CD8-positive, alpha-beta memory T cell (primary cell): ENCODE results near the gene SPP2. TPM values are rescaled to one million over a fixed set of nuclear protein-coding genes. Genes with fewer than 3 reads are reported as not detected.

Source experiments
- CTCF ChIA-PET: fragments of 350-600 bp; sonication (Branson Sonifier 250); formaldehyde crosslinking; loops from one replicate; lab custom pipeline; 2021; ENCODE audit warnings: antibody characterized with exemption; lab: Charles Lee
- POLR2A ChIA-PET: fragments of 350-600 bp; sonication (Branson Sonifier 250); formaldehyde crosslinking; loops from one replicate; lab custom pipeline; 2021; ENCODE audit warnings: antibody characterized with exemption; lab: Charles Lee
- DNase-seq, 5 donors: peaks; one replicate each; pipeline versions ENCODE4 v3.0.0 to v3.0.0-alpha.2; 2020 to 2022; ENCODE audit warnings: mixed read lengths in 1 of 5
- H3K27ac ChIP-seq: one replicate; pipeline ENCODE4 v1.7.0; 2013; ENCODE audit warnings: low read depth, mild to moderate bottlenecking, low read length, moderate library complexity
- H3K27me3 ChIP-seq: 2 replicates; pipeline ENCODE4 v1.7.0; 2013; ENCODE audit warnings: low read length, mild to moderate bottlenecking; ENCODE audit not compliant: insufficient read depth, poor library complexity, severe bottlenecking
- H3K36me3 ChIP-seq: 2 replicates; pipeline ENCODE4 v1.7.0; 2013; ENCODE audit warnings: mild to moderate bottlenecking, low read length, moderate library complexity; ENCODE audit not compliant: insufficient read depth
- H3K4me1 ChIP-seq: 2 replicates; pipeline ENCODE4 v1.7.0; 2013; ENCODE audit warnings: mild to moderate bottlenecking, low read length, moderate library complexity; ENCODE audit not compliant: insufficient read depth
- H3K4me3 ChIP-seq: 2 replicates; pipeline ENCODE4 v1.7.0; 2013; ENCODE audit warnings: mild to moderate bottlenecking, low read length
- H3K9me3 ChIP-seq: 2 replicates; pipeline ENCODE4 v1.7.0; 2013; ENCODE audit warnings: mild to moderate bottlenecking, low read length
- H3K27ac Mint-ChIP-seq, 8 donors: one replicate each; pipeline ENCODE4 v1.8.0; 2020 to 2021; ENCODE audit warnings: mixed read lengths in 8 of 8, mild to moderate bottlenecking in 6 of 8, inconsistent platforms in 3 of 8, moderate library complexity in 3 of 8
- H3K27me3 Mint-ChIP-seq, 2 donors: one replicate each; pipeline ENCODE4 v1.8.0; 2020 to 2021; ENCODE audit warnings: mixed read lengths in 2 of 2, mild to moderate bottlenecking in 1 of 2, moderate library complexity in 1 of 2
- H3K36me3 Mint-ChIP-seq, 3 donors: one replicate each; pipeline ENCODE4 v1.8.0; 2020 to 2021; ENCODE audit warnings: mixed read lengths in 3 of 3, inconsistent platforms in 1 of 3, mild to moderate bottlenecking in 1 of 3
- H3K4me1 Mint-ChIP-seq, 3 donors: one replicate each; pipeline ENCODE4 v1.8.0; 2020 to 2021; ENCODE audit warnings: mixed read lengths in 3 of 3, inconsistent platforms in 1 of 3, mild to moderate bottlenecking in 1 of 3
- H3K4me3 Mint-ChIP-seq, 7 donors: one replicate each; pipeline ENCODE4 v1.8.0; 2020 to 2021; ENCODE audit warnings: mixed read lengths in 7 of 7, mild to moderate bottlenecking in 6 of 7, moderate library complexity in 4 of 7, inconsistent platforms in 2 of 7
- H3K9me3 Mint-ChIP-seq, 5 donors: one replicate each; pipeline ENCODE4 v1.8.0; 2020 to 2022; ENCODE audit warnings: mixed read lengths in 5 of 5, mild to moderate bottlenecking in 3 of 5, moderate library complexity in 2 of 5, inconsistent platforms in 1 of 5
- polyA plus RNA-seq: library from polyadenylated mRNA; unstranded; fragments of 300-500 nt; fragmentation: Illumina TruSeq; gene quantifications from one replicate; pipeline ENCODE4 v1.2.3, GENCODE V29; 2021
- total RNA-seq, 2 experiments: library from RNA; stranded (reverse); gene quantifications; one replicate each; pipeline ENCODE4 v1.2.3, GENCODE V29; 2021

Gene SPP2
- total and polyA plus RNA-seq, 3 experiments from 2014 or later = not detected

GRCh38 chr2:234076451-234076850 lies 25.9 kb downstream of the SPP2 start:
- ChIA-PET CTCF (interaction anchor here (1.1 to 1.2 kb wide), 3 partner anchors 59 to 475 kb away, joined by 3 read pairs; no protein-coding TSS in a partner anchor), POLR2A (no interaction called here)
- Mint-ChIP-seq H3K4me1 (peaks cover 47 to 60% (median 58%) of the 10 kb centered on the region in 3 donors), H3K9me3 (peaks cover 0 to 2% (median 0%) of the 10 kb centered on the region in 5 donors), H3K27me3 (no peaks in the 10 kb centered on the region), H3K36me3 (peaks cover 0 to 3% (median 0%) of the 10 kb centered on the region in 3 donors), H3K4me3 (peak overlapping the region in 6 of 7 donors; percentile 13 to 81 (median 44)), H3K27ac (peak overlapping the region in 6 of 8 donors; percentile 7 to 77 (median 30))
- H3K36me3 ChIP-seq = no peaks in the 10 kb centered on the region
- no peak overlapping the region for H3K4me3 ChIP-seq
- H3K4me1 ChIP-seq = peaks cover 30% of the 10 kb centered on the region
- peak in 2 of 5 donors; percentile 33 to 42 for DNase-seq
- no peaks in the 10 kb centered on the region for H3K27me3 ChIP-seq
- no peak overlapping the region for H3K27ac ChIP-seq
- no peaks in the 10 kb centered on the region for H3K9me3 ChIP-seq

GRCh38 chr2:234078129-234078528 lies 27.6 kb downstream of the SPP2 start:
- ChIA-PET POLR2A (no interaction called here), CTCF (interaction anchor here (0.5 kb wide), 1 partner anchor 1185 kb away, joined by 3 read pairs; no protein-coding TSS in a partner anchor)
- Histone ChIP-seq H3K27ac (no peak overlapping the region), H3K9me3 (no peaks in the 10 kb centered on the region), H3K27me3 (no peaks in the 10 kb centered on the region), H3K4me1 (peaks cover 28% of the 10 kb centered on the region), H3K4me3 (no peak overlapping the region), H3K36me3 (no peaks in the 10 kb centered on the region)
- Mint-ChIP-seq H3K27ac (peak overlapping the region in 3 of 8 donors; percentile 52 to 80 (median 66)), H3K27me3 (peaks cover 0 to 8% of the 10 kb centered on the region in 2 donors), H3K9me3 (peaks cover 0 to 2% (median 0%) of the 10 kb centered on the region in 5 donors), H3K4me3 (peak overlapping the region in 5 of 7 donors; percentile 27 to 60 (median 32)), H3K36me3 (peaks cover 0 to 3% (median 0%) of the 10 kb centered on the region in 3 donors), H3K4me1 (peaks cover 40 to 52% (median 45%) of the 10 kb centered on the region in 3 donors)
- no peak for DNase-seq

GRCh38 chr2:234081970-234082822 lies 31.7 kb downstream of the SPP2 start:
- no peaks in the 10 kb centered on the region for H3K27me3 ChIP-seq
- peaks cover 13 to 30% (median 29%) of the 10 kb centered on the region in 3 donors for H3K4me1 Mint-ChIP-seq
- no peaks in the 10 kb centered on the region for H3K9me3 ChIP-seq
- no peak for DNase-seq
- ChIA-PET CTCF (no interaction called here), POLR2A (no interaction called here)
- H3K9me3 Mint-ChIP-seq = peaks cover 0 to 6% (median 5%) of the 10 kb centered on the region in 5 donors
- no peak overlapping the region for H3K27ac ChIP-seq
- H3K4me1 ChIP-seq = peaks cover 12% of the 10 kb centered on the region
- peaks cover 2 to 31% of the 10 kb centered on the region in 2 donors for H3K27me3 Mint-ChIP-seq
- H3K4me3 Mint-ChIP-seq = no peak overlapping the region
- H3K36me3 ChIP-seq = no peaks in the 10 kb centered on the region
- H3K27ac Mint-ChIP-seq = peak overlapping the region in 1 of 8 donors; percentile 29
- no peak overlapping the region for H3K4me3 ChIP-seq
- peaks cover 0 to 8% (median 0%) of the 10 kb centered on the region in 3 donors for H3K36me3 Mint-ChIP-seq

- no peak for DNase-seq
- Histone ChIP-seq H3K4me3 (no peak overlapping the region), H3K4me1 (no peaks in the 10 kb centered on the region), H3K27ac (no peak overlapping the region), H3K9me3 (no peaks in the 10 kb centered on the region), H3K36me3 (no peaks in the 10 kb centered on the region), H3K27me3 (no peaks in the 10 kb centered on the region)
- H3K9me3 Mint-ChIP-seq = peaks cover 3 to 20% (median 15%) of the 10 kb centered on the region in 5 donors
- ChIA-PET CTCF (no interaction called here), POLR2A (no interaction called here)
- H3K27ac Mint-ChIP-seq = peak overlapping the region in 3 of 8 donors; percentile 17 to 89 (median 36)
- peaks cover 0 to 19% (median 2%) of the 10 kb centered on the region in 3 donors for H3K36me3 Mint-ChIP-seq
- H3K27me3 Mint-ChIP-seq = peaks cover 2 to 31% of the 10 kb centered on the region in 2 donors
- no peak overlapping the region for H3K4me3 Mint-ChIP-seq
- peaks cover 0 to 15% (median 14%) of the 10 kb centered on the region in 3 donors for H3K4me1 Mint-ChIP-seq
These were observed 33.3 kb downstream of the SPP2 start for GRCh38 chr2:234083572-234084348.

GRCh38 chr2:234091432-234091879 lies 41.0 kb downstream of the SPP2 start:
- Histone ChIP-seq H3K9me3 (no peaks in the 10 kb centered on the region), H3K27ac (no peak overlapping the region), H3K4me1 (no peaks in the 10 kb centered on the region), H3K27me3 (no peaks in the 10 kb centered on the region), H3K4me3 (no peak overlapping the region), H3K36me3 (no peaks in the 10 kb centered on the region)
- Mint-ChIP-seq H3K4me3 (no peak overlapping the region), H3K9me3 (peaks cover 3 to 26% (median 15%) of the 10 kb centered on the region in 5 donors), H3K27me3 (no peaks in the 10 kb centered on the region), H3K4me1 (peaks cover 4 to 11% (median 8%) of the 10 kb centered on the region in 3 donors), H3K36me3 (peaks cover 0 to 26% (median 2%) of the 10 kb centered on the region in 3 donors), H3K27ac (no peak overlapping the region)
- CTCF ChIA-PET = interaction anchor here (0.9 to 1.3 kb wide), 2 partner anchors 11 to 88 kb away, joined by 3 read pairs; no protein-coding TSS in a partner anchor
- POLR2A ChIA-PET = no interaction called here
- no peak for DNase-seq

GRCh38 chr2:234091883-234092282 lies 41.4 kb downstream of the SPP2 start:
- Histone ChIP-seq H3K4me3 (no peak overlapping the region), H3K9me3 (no peaks in the 10 kb centered on the region), H3K27ac (no peak overlapping the region), H3K36me3 (no peaks in the 10 kb centered on the region), H3K27me3 (no peaks in the 10 kb centered on the region), H3K4me1 (no peaks in the 10 kb centered on the region)
- H3K4me1 Mint-ChIP-seq = peaks cover 4 to 11% (median 9%) of the 10 kb centered on the region in 3 donors
- H3K27me3 Mint-ChIP-seq = no peaks in the 10 kb centered on the region
- ChIA-PET CTCF (no interaction called here), POLR2A (no interaction called here)
- peaks cover 0 to 24% (median 2%) of the 10 kb centered on the region in 3 donors for H3K36me3 Mint-ChIP-seq
- H3K9me3 Mint-ChIP-seq = peaks cover 3 to 25% (median 15%) of the 10 kb centered on the region in 5 donors
- H3K27ac Mint-ChIP-seq = peak overlapping the region in 3 of 8 donors; percentile 56 to 70 (median 57)
- no peak for DNase-seq
- H3K4me3 Mint-ChIP-seq = no peak overlapping the region

GRCh38 chr2:234092344-234092743 lies 41.8 kb downstream of the SPP2 start:
- Mint-ChIP-seq H3K36me3 (peaks cover 0 to 19% (median 2%) of the 10 kb centered on the region in 3 donors), H3K4me3 (no peak overlapping the region), H3K4me1 (peaks cover 4 to 13% (median 11%) of the 10 kb centered on the region in 3 donors), H3K9me3 (peaks cover 3 to 20% (median 11%) of the 10 kb centered on the region in 5 donors), H3K27ac (peak overlapping the region in 1 of 8 donors; percentile 51), H3K27me3 (no peaks in the 10 kb centered on the region)
- Histone ChIP-seq H3K27ac (no peak overlapping the region), H3K36me3 (no peaks in the 10 kb centered on the region), H3K9me3 (no peaks in the 10 kb centered on the region), H3K4me1 (no peaks in the 10 kb centered on the region), H3K27me3 (no peaks in the 10 kb centered on the region), H3K4me3 (no peak overlapping the region)
- ChIA-PET CTCF (no interaction called here), POLR2A (no interaction called here)
- no peak for DNase-seq
